SK-N-SH (cell line): ENCODE measurements around the gene ADCY5. TPM values are rescaled to one million over a fixed set of nuclear protein-coding genes. Genes with fewer than 3 reads are reported as not detected.

Experiments used
- CTCF ChIA-PET: fragments of 300-600, 350-600 bp; formaldehyde crosslinking; extraction: SDS; loops from one replicate; lab custom pipeline; 2021; lab: Yijun Ruan, JAX
- POLR2A ChIA-PET: fragments of 350-600 bp; sonication (Branson Sonifier 250); formaldehyde crosslinking; extraction: SDS; loops from one replicate; lab custom pipeline; 2020; ENCODE audit warnings: antibody characterized with exemption, inconsistent platforms; lab: Yijun Ruan, JAX
- DNase-seq: peaks from one replicate; pipeline ENCODE4 v3.0.0; 2012
- H2AFZ ChIP-seq: fragments of 200-600 bp; sonication (generic); 2 replicates; pipeline ENCODE4 v1.8.1; 2016; ENCODE audit warnings: antibody characterized with exemption, mild to moderate bottlenecking, low read depth
- H3F3A ChIP-seq: fragments of 200-600 bp; sonication (generic); replicated peaks from 2 replicates; pipeline ENCODE3; 2016; ENCODE audit warnings: antibody characterized with exemption, mild to moderate bottlenecking; ENCODE audit not compliant: insufficient read depth
- H3K27ac ChIP-seq, 2 experiments: fragments of 200-500 bp in 1 of 2; fragments of 200-600 bp in 1 of 2; sonication (Bioruptor generic) in 1 of 2; sonication (generic), shearing (Covaris generic) in 1 of 2; 2 replicates each; pipeline versions ENCODE4 v1.5.1 to v1.6.1; 2014 to 2016; ENCODE audit warnings: low read depth in 2 of 2, inconsistent platforms in 1 of 2, low read length in 1 of 2, mild to moderate bottlenecking in 1 of 2, mixed read lengths in 1 of 2
- H3K27me3 ChIP-seq: fragments of 200-600 bp; sonication (generic), shearing (Covaris generic); 2 replicates; pipeline ENCODE4 v1.6.1; 2016; ENCODE audit warnings: mixed run types; ENCODE audit not compliant: insufficient read depth
- H3K36me3 ChIP-seq, 2 experiments: fragments of 200-500 bp in 1 of 2; fragments of 200-600 bp in 1 of 2; sonication (Bioruptor generic) in 1 of 2; sonication (generic) in 1 of 2; replicated peaks in 1 of 2; 2 replicates each; pipeline versions ENCODE3 to v1.5.1; 2014 to 2016; ENCODE audit warnings: low read length in 1 of 2, mild to moderate bottlenecking in 1 of 2; ENCODE audit not compliant: insufficient read depth in 2 of 2, control insufficient read depth in 1 of 2
- H3K4me1 ChIP-seq, 2 experiments: fragments of 200-500 bp in 1 of 2; fragments of 200-600 bp in 1 of 2; sonication (Bioruptor generic) in 1 of 2; sonication (generic), shearing (Covaris generic) in 1 of 2; 2 replicates each; pipeline versions ENCODE4 v1.5.1 to v1.6.1; 2014 to 2016; ENCODE audit warnings: low read depth in 1 of 2, low read length in 1 of 2, mixed run types in 1 of 2; ENCODE audit not compliant: insufficient read depth in 2 of 2, control insufficient read depth in 1 of 2
- H3K4me2 ChIP-seq: fragments of 200-600 bp; sonication (generic), shearing (Covaris generic); 2 replicates; pipeline ENCODE4 v1.6.1; 2017; ENCODE audit warnings: mixed run types
- H3K4me3 ChIP-seq, 2 experiments: fragments of 200-500 bp in 1 of 2; fragments of 200-600 bp in 1 of 2; sonication (Bioruptor generic) in 1 of 2; sonication (generic), shearing (Covaris generic) in 1 of 2; 2 replicates each; pipeline versions ENCODE4 v1.5.1 to v1.8.1; 2014 to 2016; ENCODE audit warnings: low read depth in 2 of 2, inconsistent platforms in 1 of 2, low read length in 1 of 2, mild to moderate bottlenecking in 1 of 2, mixed read lengths in 1 of 2, moderate library complexity in 1 of 2
- H3K79me2 ChIP-seq: fragments of 200-600 bp; sonication (generic); 2 replicates; pipeline ENCODE4 v1.8.1; 2017; ENCODE audit warnings: mild to moderate bottlenecking; ENCODE audit not compliant: insufficient read depth
- H3K9ac ChIP-seq: fragments of 200-600 bp; sonication (generic); 2 replicates; pipeline ENCODE4 v1.6.1; 2017; ENCODE audit warnings: mixed run types
- H3K9me2 ChIP-seq: fragments of 200-600 bp; sonication (generic); 2 replicates; pipeline ENCODE4 v1.6.1; 2017; ENCODE audit warnings: mixed run types
- H3K9me3 ChIP-seq: fragments of 200-600 bp; sonication (generic); 2 replicates; pipeline ENCODE4 v1.6.1; 2017; ENCODE audit warnings: mixed run types, mild to moderate bottlenecking, moderate library complexity
- H4K20me1 ChIP-seq: fragments of 200-600 bp; sonication (generic); 2 replicates; pipeline ENCODE4 v1.6.1; 2017; ENCODE audit warnings: mild to moderate bottlenecking, mixed run types; ENCODE audit not compliant: insufficient read depth
- CHD2 ChIP-seq: fragments of 150-350 bp; IDR thresholded peaks from 2 replicates; pipeline ENCODE4 v1.6.1; 2018; ENCODE audit warnings: low read length; ENCODE audit not compliant: partially characterized antibody
- ELF1 ChIP-seq: IDR thresholded peaks from 2 replicates; pipeline ENCODE4 v1.4.0; 2012
- FOXJ3 ChIP-seq: sonication (generic); formaldehyde crosslinking; IDR thresholded peaks from 2 replicates; pipeline ENCODE4 v1.5.1; 2020; ENCODE audit warnings: mild to moderate bottlenecking, missing genetic modification reagents
- FOXM1 ChIP-seq: IDR thresholded peaks from 2 replicates; pipeline ENCODE4 v1.4.0; 2012; ENCODE audit warnings: low read depth, mild to moderate bottlenecking
- GABPA ChIP-seq: IDR thresholded peaks from 2 replicates; pipeline ENCODE4 v1.4.0; 2012; ENCODE audit warnings: low read depth, mild to moderate bottlenecking
- MXI1 ChIP-seq: IDR thresholded peaks from 2 replicates; pipeline ENCODE4 v1.6.1; 2012; ENCODE audit warnings: mild to moderate bottlenecking, low read depth, low read length, improper control_type of control experiment
- RAD21 ChIP-seq: IDR thresholded peaks from 2 replicates; pipeline ENCODE4 v1.6.1; 2012; ENCODE audit warnings: mild to moderate bottlenecking, low read length
- RFX5 ChIP-seq: IDR thresholded peaks from 2 replicates; pipeline ENCODE4 v1.6.1; 2012; ENCODE audit warnings: mild to moderate bottlenecking, improper control_type of control experiment, low read length
- SMC3 ChIP-seq: IDR thresholded peaks from 2 replicates; pipeline ENCODE4 v1.6.1; 2012; ENCODE audit warnings: low read depth, low read length, improper control_type of control experiment
- TAF1 ChIP-seq: IDR thresholded peaks from 2 replicates; pipeline ENCODE4 v1.6.1; 2012; ENCODE audit warnings: low read depth, mild to moderate bottlenecking, low read length, moderate library complexity, borderline replicate concordance
- TCF12 ChIP-seq: IDR thresholded peaks from 2 replicates; pipeline ENCODE4 v1.4.0; 2012
- TEAD4 ChIP-seq: IDR thresholded peaks from 2 replicates; pipeline ENCODE4 v1.4.0; 2012; ENCODE audit warnings: mild to moderate bottlenecking, borderline replicate concordance; ENCODE audit not compliant: insufficient read depth
- WGBS: methylation state at CpG from one replicate; pipeline ENCODE4 v1.1.6; 2017; ENCODE audit warnings: low lambda C conversion rate; 5-methylcytosine and 5-hydroxymethylcytosine counted together
- polyA plus RNA-seq, 3 experiments: library from polyadenylated mRNA; depleted of rRNA; stranded (reverse); fragments of >200 nt; gene quantifications; 2 replicates each; pipeline ENCODE4 v1.2.3, GENCODE V29; 2012
- TF ChIP-seq, protein P1 (sequence below): IDR thresholded peaks from 2 replicates; pipeline ENCODE4 v1.6.1; 2012; ENCODE audit warnings: mild to moderate bottlenecking, low read depth, low read length, moderate library complexity
- TF ChIP-seq, protein P2 (sequence below): IDR thresholded peaks from 2 replicates; pipeline ENCODE4 v1.4.0; 2012; ENCODE audit warnings: low read depth
- TF ChIP-seq, protein P3 (sequence below): IDR thresholded peaks from 2 replicates; pipeline ENCODE4; 2012
- TF ChIP-seq, protein P4 (sequence below): fragments of 150-350 bp; IDR thresholded peaks from 2 replicates; pipeline ENCODE4 v1.6.1; 2017; ENCODE audit warnings: antibody characterized with exemption, low read length, low read depth, borderline replicate concordance
- TF ChIP-seq, protein P5 (sequence below): IDR thresholded peaks from 2 replicates; pipeline ENCODE4 v1.4.0; 2012; ENCODE audit warnings: low read depth, borderline replicate concordance
- TF ChIP-seq, protein P6 (sequence below): IDR thresholded peaks from 2 replicates; pipeline ENCODE4 v1.4.0; 2012; ENCODE audit warnings: low read depth, borderline replicate concordance

The ADCY5 gene
- polyA plus RNA-seq, 1 of the 3 experiments (the other 2 are of a cell fraction), result 0.21 TPM

DNA sequence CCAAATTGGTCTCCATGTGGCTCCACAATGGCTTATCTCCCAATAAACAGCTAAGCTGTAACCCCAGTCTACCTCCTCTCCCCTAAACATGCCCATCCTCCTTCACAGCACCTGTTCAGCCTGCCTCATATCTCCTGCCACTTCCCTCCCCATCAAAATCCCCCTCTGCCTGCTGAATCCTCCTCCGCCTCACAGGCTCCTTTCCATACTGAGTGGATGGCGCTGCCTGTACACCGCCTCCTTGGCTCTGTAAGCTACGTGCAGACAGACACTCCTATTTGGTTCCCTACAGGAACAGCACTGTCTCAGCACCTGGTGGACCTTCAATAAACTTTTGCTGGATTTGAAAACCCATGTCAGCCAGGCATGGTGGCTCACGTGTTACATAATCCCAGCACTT lies 53.7 kb downstream of the ADCY5 start:
- Histone ChIP-seq H2AFZ (no peak overlapping the region), H3K4me1 (peaks cover 0 to 21% of the 10 kb centered on the region in 2 experiments; a peak in 1 of 4 replicates), H4K20me1 (no peaks in the 10 kb centered on the region), H3K9ac (no peak overlapping the region), H3K36me3 (no peaks in the 10 kb centered on the region), H3K27ac (no peak overlapping the region), H3K9me3 (no peaks in the 10 kb centered on the region), H3F3A (no peaks in the 10 kb centered on the region), H3K9me2 (no peaks in the 10 kb centered on the region), H3K27me3 (peaks cover 30% of the 10 kb centered on the region; the same call in 1 of the 2 replicates), H3K79me2 (no peaks in the 10 kb centered on the region), H3K4me2 (no peak overlapping the region), H3K4me3 (no peak overlapping the region)
- CTCF ChIA-PET, result no interaction called here
- POLR2A ChIA-PET, result no interaction called here
- DNase-seq, result no peak
- TF ChIP-seq, protein P1, sequence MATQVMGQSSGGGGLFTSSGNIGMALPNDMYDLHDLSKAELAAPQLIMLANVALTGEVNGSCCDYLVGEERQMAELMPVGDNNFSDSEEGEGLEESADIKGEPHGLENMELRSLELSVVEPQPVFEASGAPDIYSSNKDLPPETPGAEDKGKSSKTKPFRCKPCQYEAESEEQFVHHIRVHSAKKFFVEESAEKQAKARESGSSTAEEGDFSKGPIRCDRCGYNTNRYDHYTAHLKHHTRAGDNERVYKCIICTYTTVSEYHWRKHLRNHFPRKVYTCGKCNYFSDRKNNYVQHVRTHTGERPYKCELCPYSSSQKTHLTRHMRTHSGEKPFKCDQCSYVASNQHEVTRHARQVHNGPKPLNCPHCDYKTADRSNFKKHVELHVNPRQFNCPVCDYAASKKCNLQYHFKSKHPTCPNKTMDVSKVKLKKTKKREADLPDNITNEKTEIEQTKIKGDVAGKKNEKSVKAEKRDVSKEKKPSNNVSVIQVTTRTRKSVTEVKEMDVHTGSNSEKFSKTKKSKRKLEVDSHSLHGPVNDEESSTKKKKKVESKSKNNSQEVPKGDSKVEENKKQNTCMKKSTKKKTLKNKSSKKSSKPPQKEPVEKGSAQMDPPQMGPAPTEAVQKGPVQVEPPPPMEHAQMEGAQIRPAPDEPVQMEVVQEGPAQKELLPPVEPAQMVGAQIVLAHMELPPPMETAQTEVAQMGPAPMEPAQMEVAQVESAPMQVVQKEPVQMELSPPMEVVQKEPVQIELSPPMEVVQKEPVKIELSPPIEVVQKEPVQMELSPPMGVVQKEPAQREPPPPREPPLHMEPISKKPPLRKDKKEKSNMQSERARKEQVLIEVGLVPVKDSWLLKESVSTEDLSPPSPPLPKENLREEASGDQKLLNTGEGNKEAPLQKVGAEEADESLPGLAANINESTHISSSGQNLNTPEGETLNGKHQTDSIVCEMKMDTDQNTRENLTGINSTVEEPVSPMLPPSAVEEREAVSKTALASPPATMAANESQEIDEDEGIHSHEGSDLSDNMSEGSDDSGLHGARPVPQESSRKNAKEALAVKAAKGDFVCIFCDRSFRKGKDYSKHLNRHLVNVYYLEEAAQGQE, result no peak
- TF ChIP-seq FOXM1, result no peak
- TF ChIP-seq, protein P2, sequence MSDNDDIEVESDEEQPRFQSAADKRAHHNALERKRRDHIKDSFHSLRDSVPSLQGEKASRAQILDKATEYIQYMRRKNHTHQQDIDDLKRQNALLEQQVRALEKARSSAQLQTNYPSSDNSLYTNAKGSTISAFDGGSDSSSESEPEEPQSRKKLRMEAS, result no peak
- no peak for TF ChIP-seq ELF1
- TF ChIP-seq TCF12, result no peak
- TF ChIP-seq RFX5, result no peak
- no peak for TF ChIP-seq RAD21
- TF ChIP-seq GABPA, result no peak
- no peak for TF ChIP-seq TEAD4
- TF ChIP-seq, protein P3, sequence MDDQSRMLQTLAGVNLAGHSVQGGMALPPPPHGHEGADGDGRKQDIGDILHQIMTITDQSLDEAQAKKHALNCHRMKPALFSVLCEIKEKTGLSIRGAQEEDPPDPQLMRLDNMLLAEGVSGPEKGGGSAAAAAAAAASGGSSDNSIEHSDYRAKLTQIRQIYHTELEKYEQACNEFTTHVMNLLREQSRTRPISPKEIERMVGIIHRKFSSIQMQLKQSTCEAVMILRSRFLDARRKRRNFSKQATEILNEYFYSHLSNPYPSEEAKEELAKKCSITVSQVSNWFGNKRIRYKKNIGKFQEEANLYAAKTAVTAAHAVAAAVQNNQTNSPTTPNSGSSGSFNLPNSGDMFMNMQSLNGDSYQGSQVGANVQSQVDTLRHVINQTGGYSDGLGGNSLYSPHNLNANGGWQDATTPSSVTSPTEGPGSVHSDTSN, result no peak
- TF ChIP-seq FOXJ3, result no peak
- no peak for TF ChIP-seq TAF1
- TF ChIP-seq, protein P4, sequence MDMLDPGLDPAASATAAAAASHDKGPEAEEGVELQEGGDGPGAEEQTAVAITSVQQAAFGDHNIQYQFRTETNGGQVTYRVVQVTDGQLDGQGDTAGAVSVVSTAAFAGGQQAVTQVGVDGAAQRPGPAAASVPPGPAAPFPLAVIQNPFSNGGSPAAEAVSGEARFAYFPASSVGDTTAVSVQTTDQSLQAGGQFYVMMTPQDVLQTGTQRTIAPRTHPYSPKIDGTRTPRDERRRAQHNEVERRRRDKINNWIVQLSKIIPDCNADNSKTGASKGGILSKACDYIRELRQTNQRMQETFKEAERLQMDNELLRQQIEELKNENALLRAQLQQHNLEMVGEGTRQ, result no peak
- no peak for TF ChIP-seq SMC3
- TF ChIP-seq, protein P5, sequence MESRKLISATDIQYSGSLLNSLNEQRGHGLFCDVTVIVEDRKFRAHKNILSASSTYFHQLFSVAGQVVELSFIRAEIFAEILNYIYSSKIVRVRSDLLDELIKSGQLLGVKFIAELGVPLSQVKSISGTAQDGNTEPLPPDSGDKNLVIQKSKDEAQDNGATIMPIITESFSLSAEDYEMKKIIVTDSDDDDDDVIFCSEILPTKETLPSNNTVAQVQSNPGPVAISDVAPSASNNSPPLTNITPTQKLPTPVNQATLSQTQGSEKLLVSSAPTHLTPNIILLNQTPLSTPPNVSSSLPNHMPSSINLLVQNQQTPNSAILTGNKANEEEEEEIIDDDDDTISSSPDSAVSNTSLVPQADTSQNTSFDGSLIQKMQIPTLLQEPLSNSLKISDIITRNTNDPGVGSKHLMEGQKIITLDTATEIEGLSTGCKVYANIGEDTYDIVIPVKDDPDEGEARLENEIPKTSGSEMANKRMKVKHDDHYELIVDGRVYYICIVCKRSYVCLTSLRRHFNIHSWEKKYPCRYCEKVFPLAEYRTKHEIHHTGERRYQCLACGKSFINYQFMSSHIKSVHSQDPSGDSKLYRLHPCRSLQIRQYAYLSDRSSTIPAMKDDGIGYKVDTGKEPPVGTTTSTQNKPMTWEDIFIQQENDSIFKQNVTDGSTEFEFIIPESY, result no peak
- no peak for TF ChIP-seq MXI1
- no peak for TF ChIP-seq CHD2
- TF ChIP-seq, protein P6, sequence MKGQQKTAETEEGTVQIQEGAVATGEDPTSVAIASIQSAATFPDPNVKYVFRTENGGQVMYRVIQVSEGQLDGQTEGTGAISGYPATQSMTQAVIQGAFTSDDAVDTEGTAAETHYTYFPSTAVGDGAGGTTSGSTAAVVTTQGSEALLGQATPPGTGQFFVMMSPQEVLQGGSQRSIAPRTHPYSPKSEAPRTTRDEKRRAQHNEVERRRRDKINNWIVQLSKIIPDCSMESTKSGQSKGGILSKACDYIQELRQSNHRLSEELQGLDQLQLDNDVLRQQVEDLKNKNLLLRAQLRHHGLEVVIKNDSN, result no peak
- WGBS, result 90% methylated on average over 5 of the region's 5 CpGs
